Upper lobe of left lung (tissue), 4 donors: ENCODE data around the gene WTAP.

Source experiments
- CTCF ChIP-seq, 6 experiments: fragments of 450-650 bp in 4 of 6; fragments of 200-600 bp in 2 of 6; sonication (generic) in 2 of 6; IDR thresholded peaks; one replicate each; pipeline ENCODE4 v1.5.1; 2016 to 2019; ENCODE audit warnings: antibody characterized with exemption in 6 of 6
- POLR2A ChIP-seq, 4 donors: fragments of 450-650 bp; IDR thresholded peaks; one replicate each; pipeline ENCODE4 v1.5.1; 2016 to 2017; ENCODE audit warnings: antibody characterized with exemption in 4 of 4, mild to moderate bottlenecking in 2 of 4

DNA sequence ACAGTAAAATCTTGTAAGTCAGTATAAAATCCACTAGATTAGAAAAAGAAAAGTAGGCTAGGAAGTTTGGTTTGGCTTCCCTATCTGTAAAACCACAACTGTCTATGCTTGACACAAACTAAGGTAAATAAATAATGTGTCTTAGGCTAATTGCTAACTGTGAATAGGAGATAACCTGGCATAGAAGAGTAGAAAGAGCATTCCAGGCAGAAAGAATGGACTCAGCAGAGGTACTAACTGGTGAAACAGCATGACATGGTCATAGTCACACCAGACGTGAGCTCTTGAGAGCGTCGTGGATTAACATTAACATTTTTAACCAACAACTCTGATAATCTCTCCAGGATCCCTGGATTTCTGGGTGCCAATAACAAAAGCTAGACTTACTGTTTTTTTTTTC is 8.7 kb upstream of the WTAP start:
- TF ChIP-seq CTCF (IDR thresholded peaks at IDR 0.05) (no peak), POLR2A (IDR thresholded peaks at IDR 0.05) (no peak)
